Upper lobe of right lung (tissue), 1 donor: ENCODE measurements around the gene RESF1. TPM values are rescaled to one million over a fixed set of nuclear protein-coding genes. Genes with fewer than 3 reads are reported as not detected.

ENCODE experiments used
- ATAC-seq: fragments of 200-7000 bp; cut with Tn5 transposase; one replicate; pipeline ENCODE4 v1.9.1; 2020; ENCODE audit warnings: mild to moderate bottlenecking, moderate library complexity
- DNase-seq: peaks from one replicate; pipeline ENCODE4 v3.0.0-alpha.2; 2020
- H3K27ac ChIP-seq: fragments of 200-600 bp; one replicate; pipeline ENCODE4 v1.8.0; 2022
- H3K27me3 ChIP-seq: fragments of 200-600 bp; one replicate; pipeline ENCODE4 v1.8.0; 2022; ENCODE audit warnings: mild to moderate bottlenecking
- H3K36me3 ChIP-seq: fragments of 200-600 bp; one replicate; pipeline ENCODE4 v1.8.0; 2022
- H3K4me1 ChIP-seq: fragments of 200-600 bp; one replicate; pipeline ENCODE4 v1.8.0; 2022
- H3K4me3 ChIP-seq: fragments of 200-600 bp; one replicate; pipeline ENCODE4 v1.8.0; 2022; ENCODE audit warnings: mild to moderate bottlenecking
- H3K9me3 ChIP-seq: fragments of 200-600 bp; one replicate; pipeline ENCODE4 v1.8.0; 2022
- intact Hi-C: fragments of 100-400 bp; cut with DNase I; formaldehyde crosslinking; loops from one replicate; pipeline ENCODE4 v1.11.0; 2022
- total RNA-seq: library from RNA; stranded (reverse); fragmentation: NEBNext Ultra II Directional; extraction: Animal tissue kit (Norgen Biotek cat#: 25700); gene quantifications from one replicate; pipeline ENCODE4 v1.2.1, GENCODE V29; 2021
- TF ChIP-seq, protein P1 (sequence below): fragments of 200-600 bp; IDR thresholded peaks from one replicate; pipeline ENCODE4 v1.8.0; 2022; ENCODE audit warnings: antibody characterized with exemption
- donor health status: DM: no; HTN: yes; CAD: no; lungs with severe emphysema.

The RESF1 gene
- total RNA-seq, 1 donor from 2014 or later = 72.3 TPM

DNA sequence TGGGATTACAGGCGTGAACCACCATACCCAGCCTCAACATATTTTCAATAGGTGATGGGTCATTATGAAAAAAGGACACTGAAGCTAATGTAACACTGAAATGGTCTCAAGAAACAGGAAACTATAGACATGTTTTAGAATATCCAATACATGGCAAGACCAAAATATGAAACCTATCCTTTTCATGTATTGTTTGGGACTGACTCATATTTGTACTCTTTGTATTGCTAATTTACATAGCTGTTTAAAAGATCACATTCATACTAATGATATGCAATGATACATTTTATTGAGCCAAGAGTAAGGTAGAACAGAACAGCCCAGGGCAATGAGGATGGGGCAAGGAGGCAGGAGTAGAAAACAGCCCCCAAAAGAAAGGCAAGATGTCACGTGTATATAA, 32.6 kb downstream of the RESF1 start:
- no peak for DNase-seq
- TF ChIP-seq, protein P1, sequence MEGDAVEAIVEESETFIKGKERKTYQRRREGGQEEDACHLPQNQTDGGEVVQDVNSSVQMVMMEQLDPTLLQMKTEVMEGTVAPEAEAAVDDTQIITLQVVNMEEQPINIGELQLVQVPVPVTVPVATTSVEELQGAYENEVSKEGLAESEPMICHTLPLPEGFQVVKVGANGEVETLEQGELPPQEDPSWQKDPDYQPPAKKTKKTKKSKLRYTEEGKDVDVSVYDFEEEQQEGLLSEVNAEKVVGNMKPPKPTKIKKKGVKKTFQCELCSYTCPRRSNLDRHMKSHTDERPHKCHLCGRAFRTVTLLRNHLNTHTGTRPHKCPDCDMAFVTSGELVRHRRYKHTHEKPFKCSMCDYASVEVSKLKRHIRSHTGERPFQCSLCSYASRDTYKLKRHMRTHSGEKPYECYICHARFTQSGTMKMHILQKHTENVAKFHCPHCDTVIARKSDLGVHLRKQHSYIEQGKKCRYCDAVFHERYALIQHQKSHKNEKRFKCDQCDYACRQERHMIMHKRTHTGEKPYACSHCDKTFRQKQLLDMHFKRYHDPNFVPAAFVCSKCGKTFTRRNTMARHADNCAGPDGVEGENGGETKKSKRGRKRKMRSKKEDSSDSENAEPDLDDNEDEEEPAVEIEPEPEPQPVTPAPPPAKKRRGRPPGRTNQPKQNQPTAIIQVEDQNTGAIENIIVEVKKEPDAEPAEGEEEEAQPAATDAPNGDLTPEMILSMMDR = no peak
- Histone ChIP-seq H3K4me1 (no peaks in the 10 kb centered on the region), H3K4me3 (no peak overlapping the region), H3K9me3 (no peaks in the 10 kb centered on the region), H3K27ac (no peak overlapping the region), H3K27me3 (no peaks in the 10 kb centered on the region), H3K36me3 (peaks cover 56% of the 10 kb centered on the region)
- no peak for ATAC-seq
- intact Hi-C loops = no loop called here

- TF ChIP-seq, protein P1 = no peak
- no peak for ATAC-seq
- H3K27me3 ChIP-seq = no peaks in the 10 kb centered on the region
- no peak overlapping the region for H3K27ac ChIP-seq
- no peak for DNase-seq
- no peaks in the 10 kb centered on the region for H3K9me3 ChIP-seq
- intact Hi-C loops = no loop called here
- H3K4me1 ChIP-seq = no peaks in the 10 kb centered on the region
- no peak overlapping the region for H3K4me3 ChIP-seq
- H3K36me3 ChIP-seq = peaks cover 55% of the 10 kb centered on the region
These were observed 40.5 kb downstream of the RESF1 start for GRCh38 chr12:31999692-32000091.

GRCh38 chr12:32000373-32001005, 41.3 kb downstream of the RESF1 start:
- Histone ChIP-seq H3K4me3 (no peak overlapping the region), H3K9me3 (no peaks in the 10 kb centered on the region), H3K4me1 (no peaks in the 10 kb centered on the region), H3K36me3 (peaks cover 47% of the 10 kb centered on the region), H3K27ac (no peak overlapping the region), H3K27me3 (no peaks in the 10 kb centered on the region)
- intact Hi-C loops = no loop called here
- no peak for ATAC-seq
- no peak for DNase-seq
- TF ChIP-seq, protein P1 = no peak

DNA sequence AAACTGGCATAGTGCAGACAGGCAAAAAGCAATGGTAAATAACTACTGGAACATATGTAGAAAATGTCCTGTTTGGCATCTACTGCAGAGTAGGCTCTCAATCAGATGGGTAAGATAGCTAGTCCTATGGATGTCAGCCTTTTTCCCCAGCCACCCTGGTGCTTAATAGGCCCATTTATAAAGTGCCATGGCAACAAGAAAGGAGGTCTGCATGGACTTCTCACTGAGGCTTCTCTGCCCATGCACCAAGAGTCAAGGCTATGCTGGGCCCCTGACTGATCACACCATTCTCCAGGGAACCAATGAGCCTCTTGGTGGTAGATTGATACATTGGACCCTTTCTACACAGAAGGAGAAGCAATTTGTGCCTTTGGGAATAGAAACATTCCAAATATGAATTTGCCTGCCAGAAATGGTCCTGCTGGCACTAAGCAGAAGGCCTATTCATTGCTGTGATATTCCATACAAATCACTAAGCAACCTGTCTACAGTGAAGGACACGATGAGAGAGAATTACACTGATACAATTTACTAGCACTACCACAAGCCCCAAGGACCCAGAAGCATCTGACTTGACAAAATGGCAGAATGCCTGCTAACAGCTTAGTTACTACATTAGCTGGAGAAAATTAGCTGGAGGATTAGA, 43.8 kb downstream of the RESF1 start:
- Histone ChIP-seq H3K36me3 (peaks cover 22% of the 10 kb centered on the region), H3K27ac (no peak overlapping the region), H3K9me3 (no peaks in the 10 kb centered on the region), H3K27me3 (no peaks in the 10 kb centered on the region), H3K4me1 (no peaks in the 10 kb centered on the region), H3K4me3 (no peak overlapping the region)
- TF ChIP-seq, protein P1 = no peak
- intact Hi-C loops = no loop called here
- DNase-seq (no peak), ATAC-seq (peak; percentile 12)

DNA sequence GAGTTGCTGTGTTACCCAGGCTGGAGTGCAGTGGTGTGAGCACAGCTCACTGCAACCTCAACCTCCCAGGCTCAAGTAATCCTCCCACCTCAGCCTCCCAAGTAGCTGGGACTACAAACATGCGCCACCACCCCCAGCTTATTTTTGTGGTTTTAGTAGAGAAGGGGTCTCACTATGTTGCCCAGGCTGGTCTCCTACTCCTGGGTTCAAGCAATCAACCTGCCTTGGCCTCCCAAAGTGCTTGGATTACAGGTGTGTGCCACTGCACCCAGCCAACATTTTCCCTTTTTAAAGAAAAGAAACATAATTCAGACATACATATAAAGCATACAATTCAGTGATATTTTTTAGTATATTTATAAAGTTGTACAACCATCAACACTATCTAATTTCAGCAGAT, 44.4 kb downstream of the RESF1 start:
- Histone ChIP-seq H3K4me1 (no peaks in the 10 kb centered on the region), H3K36me3 (peaks cover 15% of the 10 kb centered on the region), H3K9me3 (no peaks in the 10 kb centered on the region), H3K4me3 (no peak overlapping the region), H3K27ac (no peak overlapping the region), H3K27me3 (no peaks in the 10 kb centered on the region)
- DNase-seq (no peak), ATAC-seq (no peak)
- TF ChIP-seq, protein P1 = no peak
- intact Hi-C loops = no loop called here
